HCT116 (cell line): Measurements from ENCODE around the gene COX6A2. TPM values are rescaled to one million over a fixed set of nuclear protein-coding genes. Genes with fewer than 3 reads are reported as not detected.

Experiments
- ATAC-seq: fragments of 200-7000 bp; cut with Tn5 transposase; 2 replicates; pipeline ENCODE4 v1.9.1; 2020; ENCODE audit warnings: mild to moderate bottlenecking, moderate library complexity
- BruUV-seq: library from RNA; stranded (reverse); fragments of 400-500 nt; replicated peaks from 2 replicates; lab custom pipeline; 2021; lab: Mats Ljungman, UMichigan
- CTCF ChIA-PET: fragments of 300-600 bp; sonication (Branson Sonifier 250); formaldehyde crosslinking; loops from one replicate; lab custom pipeline; 2021; ENCODE audit warnings: antibody characterized with exemption; lab: Charles Lee
- POLR2A ChIA-PET: fragments of 300-600, 350-600 bp; sonication (Branson Sonifier 250); formaldehyde crosslinking; loops from one replicate; lab custom pipeline; 2021; ENCODE audit warnings: antibody characterized with exemption; lab: Charles Lee
- RAD21 ChIA-PET, 2 experiments: fragments of 300-600 bp; sonication (Branson Sonifier 250); formaldehyde crosslinking; loops; one replicate each; lab custom pipeline; 2023; ENCODE audit warnings: low total read pairs in 2 of 2; ENCODE audit not compliant: uncharacterized antibody in 2 of 2, unreplicated experiment in 2 of 2, low non-redundant PET in 1 of 2; lab: Charles Lee
- DNase-seq: peaks from one replicate; pipeline ENCODE4 v3.0.0-alpha.2; 2010; ENCODE audit warnings: low read depth, low spot score
- H2AFZ ChIP-seq: fragments of 200-600 bp; shearing (Covaris generic), sonication (generic); 2 replicates; pipeline ENCODE4 v1.6.1; 2017; ENCODE audit warnings: low read depth, mixed run types, mixed read lengths, antibody characterized with exemption, low read length; ENCODE audit not compliant: poor library complexity, severe bottlenecking
- H3K27ac ChIP-seq: 2 replicates; pipeline ENCODE4 v1.5.1; 2012; ENCODE audit warnings: low read depth, low read length
- H3K27me3 ChIP-seq: fragments of 200-600 bp; sonication (generic); 2 replicates; pipeline ENCODE4 v1.6.1; 2016; ENCODE audit warnings: mixed run types, low read length, mixed read lengths; ENCODE audit not compliant: insufficient read depth
- H3K36me3 ChIP-seq, 2 experiments: fragments of 200-500 bp in 1 of 2; fragments of 200-600 bp in 1 of 2; sonication (Bioruptor generic) in 1 of 2; sonication (generic) in 1 of 2; 2 replicates each; pipeline versions ENCODE4 v1.5.1 to v1.6.1; 2014 to 2016; ENCODE audit warnings: low read length in 2 of 2, inconsistent platforms in 1 of 2, mixed read lengths in 1 of 2, mixed run types in 1 of 2; ENCODE audit not compliant: insufficient read depth in 2 of 2, control insufficient read depth in 1 of 2
- H3K4me1 ChIP-seq, 2 experiments: fragments of 200-600 bp in 1 of 2; sonication (generic) in 1 of 2; 2 replicates each; pipeline versions ENCODE4 v1.5.1 to v1.6.1; 2012 to 2017; ENCODE audit warnings: low read length in 2 of 2, inconsistent platforms in 1 of 2, mild to moderate bottlenecking in 1 of 2, mixed read lengths in 1 of 2, mixed run types in 1 of 2, moderate library complexity in 1 of 2; ENCODE audit not compliant: insufficient read depth in 2 of 2, control insufficient read depth in 1 of 2
- H3K4me2 ChIP-seq: fragments of 200-600 bp; sonication (generic); 2 replicates; pipeline ENCODE4 v1.6.1; 2017; ENCODE audit warnings: mixed run types, low read length, mixed read lengths
- H3K4me3 ChIP-seq, 2 experiments: fragments of 200-600 bp in 1 of 2; sonication (generic) in 1 of 2; replicated peaks in 1 of 2; 2 replicates each; pipeline ENCODE4 v1.5.1; 2011 to 2016; ENCODE audit warnings: low read length in 2 of 2, control low read depth in 1 of 2, low read depth in 1 of 2, mild to moderate bottlenecking in 1 of 2, mixed read lengths in 1 of 2, mixed run types in 1 of 2
- H3K79me2 ChIP-seq: fragments of 200-600 bp; sonication (generic); 2 replicates; pipeline ENCODE4 v1.6.1; 2017; ENCODE audit warnings: mild to moderate bottlenecking, mixed run types, low read length, moderate library complexity, mixed read lengths; ENCODE audit not compliant: insufficient read depth
- H3K9ac ChIP-seq: fragments of 200-600 bp; sonication (generic); 2 replicates; pipeline ENCODE4 v1.6.1; 2016; ENCODE audit warnings: low read length, mixed read lengths
- H3K9me2 ChIP-seq: fragments of 200-600 bp; sonication (generic), shearing (Covaris generic); 2 replicates; pipeline ENCODE4 v1.6.1; 2017; ENCODE audit warnings: mixed run types, mild to moderate bottlenecking, moderate library complexity; ENCODE audit not compliant: insufficient read depth
- H3K9me3 ChIP-seq, 2 experiments: fragments of 200-500 bp in 1 of 2; fragments of 200-600 bp in 1 of 2; sonication (Bioruptor generic) in 1 of 2; sonication (generic) in 1 of 2; 2 replicates each; pipeline ENCODE4 v1.6.1; 2014 to 2017; ENCODE audit warnings: low read length in 2 of 2, mixed read lengths in 2 of 2, inconsistent platforms in 1 of 2, low read depth in 1 of 2, mild to moderate bottlenecking in 1 of 2, mixed run types in 1 of 2, moderate library complexity in 1 of 2; ENCODE audit not compliant: control insufficient read depth in 1 of 2, insufficient read depth in 1 of 2
- H4K20me1 ChIP-seq: fragments of 200-600 bp; sonication (generic), shearing (Covaris generic); 2 replicates; pipeline ENCODE4 v1.6.1; 2017; ENCODE audit warnings: mixed run types, mild to moderate bottlenecking, moderate library complexity; ENCODE audit not compliant: insufficient read depth
- SRF ChIP-seq: IDR thresholded peaks from 2 replicates; pipeline ENCODE4 v1.6.1; 2012; ENCODE audit warnings: low read depth
- ZFX ChIP-seq: fragments of 450-650 bp; IDR thresholded peaks from 2 replicates; pipeline ENCODE4 v1.6.1; 2017
- intact Hi-C: fragments of 100-400 bp; cut with micrococcal nuclease; formaldehyde crosslinking; loops from 2 replicates; pipeline ENCODE4 v1.10.0; 2022
- total RNA-seq: library from RNA; stranded (reverse); gene quantifications from one replicate; pipeline ENCODE4 v1.2.1, GENCODE V29; 2021; ENCODE audit not compliant: unreplicated experiment
- TF ChIP-seq, protein P1 (sequence below): IDR thresholded peaks from 2 replicates; pipeline ENCODE4 v1.6.1; 2012; ENCODE audit warnings: low read depth
- TF ChIP-seq, protein P2 (sequence below): IDR thresholded peaks from 2 replicates; pipeline ENCODE4 v1.6.1; 2012

COX6A2 gene
- total RNA-seq, 1 experiment from 2014 or later, result not detected

DNA sequence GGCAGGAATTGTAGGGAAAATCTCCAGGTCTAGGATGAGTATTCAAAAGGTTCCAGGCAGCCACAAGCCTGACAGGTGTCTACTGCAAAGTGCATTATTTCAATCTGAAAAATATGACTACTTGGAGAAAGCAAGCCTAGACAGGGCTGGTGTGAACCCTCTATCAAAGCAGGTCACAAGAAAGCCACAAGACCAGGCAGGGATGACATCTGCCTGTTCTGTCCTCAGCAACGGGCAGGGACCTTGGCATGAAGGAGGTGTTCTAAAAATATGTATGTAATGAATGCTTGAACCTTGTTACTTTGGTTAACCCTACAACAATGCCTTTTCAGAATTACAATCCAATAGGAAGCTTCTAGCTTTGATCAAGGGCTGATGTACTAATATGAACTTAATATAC, 1.2 kb upstream of the COX6A2 start:
- intact Hi-C loops, result no loop called here

DNA sequence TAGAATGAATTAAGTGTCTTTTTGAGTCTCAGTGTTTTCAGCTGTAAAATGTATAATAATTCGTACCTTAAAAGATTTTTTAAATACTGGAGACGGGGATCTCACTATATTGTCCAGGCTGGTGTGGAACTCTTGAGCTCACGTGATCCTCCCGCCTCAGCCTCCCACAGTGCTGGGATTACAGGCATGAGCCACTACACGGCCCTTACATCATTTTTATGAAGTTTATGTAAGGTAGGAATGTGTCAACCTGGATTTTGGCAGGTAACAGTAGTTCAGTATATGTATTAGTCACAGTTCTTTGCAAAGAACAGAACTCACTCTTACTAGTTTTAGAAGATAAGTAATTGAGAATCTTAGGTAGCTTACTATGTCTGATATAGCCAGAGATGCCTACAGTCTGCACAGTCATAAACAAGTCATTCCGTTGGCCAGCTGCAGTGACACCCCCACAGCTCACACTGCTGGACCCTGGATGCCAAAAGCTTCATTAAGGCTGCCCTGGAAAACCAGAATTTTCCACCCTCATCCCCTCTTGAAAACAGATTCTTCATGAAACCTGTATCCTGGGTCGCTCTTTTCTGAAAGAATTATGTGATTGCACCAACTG, 583 bp upstream of the COX6A2 start:
- Histone ChIP-seq H3K9me3 (no peaks in the 10 kb centered on the region), H4K20me1 (no peaks in the 10 kb centered on the region), H3K27ac (no peak overlapping the region), H3K27me3 (0 out of 2 replicates have a peak, but pooled peaks cover under 1% of the 10 kb centered on the region), H3K79me2 (no peaks in the 10 kb centered on the region), H2AFZ (no peak overlapping the region), H3K4me3 (no peak overlapping the region), H3K9me2 (no peaks in the 10 kb centered on the region), H3K36me3 (no peaks in the 10 kb centered on the region), H3K4me2 (no peak overlapping the region), H3K4me1 (no peaks in the 10 kb centered on the region), H3K9ac (no peak overlapping the region)
- ChIA-PET CTCF (interaction anchor here (1.5 kb wide), 1 partner anchor 475 kb away, joined by 3 read pairs; no protein-coding TSS in a partner anchor), POLR2A (no interaction called here), RAD21 (interaction anchor here in 1 of 2 experiments (0.5 kb wide), 1 partner anchor 21 kb away, joined by 8 read pairs; no protein-coding TSS in a partner anchor)
- ATAC-seq (no peak), DNase-seq (no peak)
- TF ChIP-seq, protein P1, sequence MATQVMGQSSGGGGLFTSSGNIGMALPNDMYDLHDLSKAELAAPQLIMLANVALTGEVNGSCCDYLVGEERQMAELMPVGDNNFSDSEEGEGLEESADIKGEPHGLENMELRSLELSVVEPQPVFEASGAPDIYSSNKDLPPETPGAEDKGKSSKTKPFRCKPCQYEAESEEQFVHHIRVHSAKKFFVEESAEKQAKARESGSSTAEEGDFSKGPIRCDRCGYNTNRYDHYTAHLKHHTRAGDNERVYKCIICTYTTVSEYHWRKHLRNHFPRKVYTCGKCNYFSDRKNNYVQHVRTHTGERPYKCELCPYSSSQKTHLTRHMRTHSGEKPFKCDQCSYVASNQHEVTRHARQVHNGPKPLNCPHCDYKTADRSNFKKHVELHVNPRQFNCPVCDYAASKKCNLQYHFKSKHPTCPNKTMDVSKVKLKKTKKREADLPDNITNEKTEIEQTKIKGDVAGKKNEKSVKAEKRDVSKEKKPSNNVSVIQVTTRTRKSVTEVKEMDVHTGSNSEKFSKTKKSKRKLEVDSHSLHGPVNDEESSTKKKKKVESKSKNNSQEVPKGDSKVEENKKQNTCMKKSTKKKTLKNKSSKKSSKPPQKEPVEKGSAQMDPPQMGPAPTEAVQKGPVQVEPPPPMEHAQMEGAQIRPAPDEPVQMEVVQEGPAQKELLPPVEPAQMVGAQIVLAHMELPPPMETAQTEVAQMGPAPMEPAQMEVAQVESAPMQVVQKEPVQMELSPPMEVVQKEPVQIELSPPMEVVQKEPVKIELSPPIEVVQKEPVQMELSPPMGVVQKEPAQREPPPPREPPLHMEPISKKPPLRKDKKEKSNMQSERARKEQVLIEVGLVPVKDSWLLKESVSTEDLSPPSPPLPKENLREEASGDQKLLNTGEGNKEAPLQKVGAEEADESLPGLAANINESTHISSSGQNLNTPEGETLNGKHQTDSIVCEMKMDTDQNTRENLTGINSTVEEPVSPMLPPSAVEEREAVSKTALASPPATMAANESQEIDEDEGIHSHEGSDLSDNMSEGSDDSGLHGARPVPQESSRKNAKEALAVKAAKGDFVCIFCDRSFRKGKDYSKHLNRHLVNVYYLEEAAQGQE, result no peak
- TF ChIP-seq SRF, result no peak
- TF ChIP-seq ZFX, result no peak
- intact Hi-C loops, result no loop called here
- BruUV-seq, result no TSS peak

More for the DNA sequence above, 1.2 kb upstream of the COX6A2 start:
- Histone ChIP-seq H3K4me1 (no peaks in the 10 kb centered on the region), H3K36me3 (no peaks in the 10 kb centered on the region), H3K4me3 (no peak overlapping the region), H2AFZ (no peak overlapping the region), H3K9ac (no peak overlapping the region), H3K9me3 (no peaks in the 10 kb centered on the region), H3K9me2 (no peaks in the 10 kb centered on the region), H3K79me2 (no peaks in the 10 kb centered on the region), H3K27ac (no peak overlapping the region), H3K27me3 (no peaks in the 10 kb centered on the region), H3K4me2 (no peak overlapping the region), H4K20me1 (no peaks in the 10 kb centered on the region)
- CTCF ChIA-PET, result interaction anchor here (1.5 kb wide), 1 partner anchor 476 kb away, joined by 3 read pairs; no protein-coding TSS in a partner anchor
- TF ChIP-seq, protein P2, sequence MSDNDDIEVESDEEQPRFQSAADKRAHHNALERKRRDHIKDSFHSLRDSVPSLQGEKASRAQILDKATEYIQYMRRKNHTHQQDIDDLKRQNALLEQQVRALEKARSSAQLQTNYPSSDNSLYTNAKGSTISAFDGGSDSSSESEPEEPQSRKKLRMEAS, result no peak
- POLR2A ChIA-PET, result no interaction called here
- BruUV-seq, result no TSS peak
- ATAC-seq (no peak), DNase-seq (no peak)
- RAD21 ChIA-PET, result no interaction called here
